Measurements from ENCODE around the gene GRM7.

GRM7 gene

GRCh38 chr3:7146529-7146928 is 285.6 kb downstream of the GRM7 start:
- no peak for DNase-seq (ENCODE audit: low read depth in 2 of 2)

- DNase-seq (ENCODE audit: low read depth in 2 of 2), result no peak
Measured at GRCh38 chr3:7158516-7158915, 297.6 kb downstream of the GRM7 start.

GRCh38 chr3:7160689-7161088 is 299.8 kb downstream of the GRM7 start:
- no peak for DNase-seq (ENCODE audit: low read depth in 2 of 2)

GRCh38 chr3:7166460-7166859 is 305.5 kb downstream of the GRM7 start:
- DNase-seq (ENCODE audit: low read depth in 2 of 2), result no peak

GRCh38 chr3:7171493-7171892 is 310.6 kb downstream of the GRM7 start:
- no peak for DNase-seq (ENCODE audit: low read depth in 2 of 2)

GRCh38 chr3:7172996-7173395 is 312.1 kb downstream of the GRM7 start:
- no peak for DNase-seq (ENCODE audit: low read depth in 2 of 2)

- no peak for DNase-seq (ENCODE audit: low read depth in 2 of 2)
Measured at GRCh38 chr3:7188551-7188950, 327.6 kb downstream of the GRM7 start.

GRCh38 chr3:7190095-7190494 is 329.2 kb downstream of the GRM7 start:
- DNase-seq (ENCODE audit: low read depth in 2 of 2), result no peak

- DNase-seq (ENCODE audit: low read depth in 2 of 2), result no peak
Measured at GRCh38 chr3:7193269-7193668, 332.4 kb downstream of the GRM7 start.

- no peak for DNase-seq (ENCODE audit: low read depth in 2 of 2)
Measured at GRCh38 chr3:7194071-7194835, 333.3 kb downstream of the GRM7 start.

- no peak for DNase-seq (ENCODE audit: low read depth in 2 of 2)
Measured at GRCh38 chr3:7195934-7196333, 335.0 kb downstream of the GRM7 start.

GRCh38 chr3:7201784-7202183 is 340.9 kb downstream of the GRM7 start:
- DNase-seq (ENCODE audit: low read depth in 2 of 2), result no peak

- no peak for DNase-seq (ENCODE audit: low read depth in 2 of 2)
Measured at GRCh38 chr3:7203969-7204847, 343.3 kb downstream of the GRM7 start.

- DNase-seq (ENCODE audit: low read depth in 2 of 2), result no peak
Measured at GRCh38 chr3:7204848-7205156, 343.9 kb downstream of the GRM7 start.

- no peak for DNase-seq (ENCODE audit: low read depth in 2 of 2)
Measured at GRCh38 chr3:7205535-7205934, 344.6 kb downstream of the GRM7 start.

GRCh38 chr3:7205962-7206361 is 345.0 kb downstream of the GRM7 start:
- no peak for DNase-seq (ENCODE audit: low read depth in 2 of 2)

- DNase-seq (ENCODE audit: low read depth in 2 of 2), result no peak
Measured at GRCh38 chr3:7207125-7207524, 346.2 kb downstream of the GRM7 start.

GRCh38 chr3:7207928-7208327 is 347.0 kb downstream of the GRM7 start:
- DNase-seq (ENCODE audit: low read depth in 2 of 2), result no peak

- no peak for DNase-seq (ENCODE audit: low read depth in 2 of 2)
Measured at GRCh38 chr3:7209098-7209497, 348.2 kb downstream of the GRM7 start.

- DNase-seq (ENCODE audit: low read depth in 2 of 2), result no peak
Measured at GRCh38 chr3:7211740-7212139, 350.8 kb downstream of the GRM7 start.

GRCh38 chr3:7215706-7216105 is 354.8 kb downstream of the GRM7 start:
- DNase-seq (ENCODE audit: low read depth in 2 of 2), result no peak

GRCh38 chr3:7226393-7226792 is 365.5 kb downstream of the GRM7 start:
- DNase-seq (ENCODE audit: low read depth in 2 of 2), result no peak

GRCh38 chr3:7238565-7239295 is 377.8 kb downstream of the GRM7 start:
- DNase-seq (ENCODE audit: low read depth in 2 of 2), result no peak

Data from stimulated activated CD4-positive, alpha-beta T cell treated with anti-CD3 and anti-CD28 coated beads, Interleukin-12 subunit alpha, Interleukin-12 subunit beta, amount 100 ng/mL, for 24 hours (primary cell).